ENCODE results near the gene ZNF282. TPM values are rescaled to one million over a fixed set of nuclear protein-coding genes. Genes with fewer than 3 reads are reported as not detected.

Gene ZNF282
- total RNA-seq, 3 donors from 2014 or later, result 22.0 to 32.4 (median 28.1) TPM

DNA sequence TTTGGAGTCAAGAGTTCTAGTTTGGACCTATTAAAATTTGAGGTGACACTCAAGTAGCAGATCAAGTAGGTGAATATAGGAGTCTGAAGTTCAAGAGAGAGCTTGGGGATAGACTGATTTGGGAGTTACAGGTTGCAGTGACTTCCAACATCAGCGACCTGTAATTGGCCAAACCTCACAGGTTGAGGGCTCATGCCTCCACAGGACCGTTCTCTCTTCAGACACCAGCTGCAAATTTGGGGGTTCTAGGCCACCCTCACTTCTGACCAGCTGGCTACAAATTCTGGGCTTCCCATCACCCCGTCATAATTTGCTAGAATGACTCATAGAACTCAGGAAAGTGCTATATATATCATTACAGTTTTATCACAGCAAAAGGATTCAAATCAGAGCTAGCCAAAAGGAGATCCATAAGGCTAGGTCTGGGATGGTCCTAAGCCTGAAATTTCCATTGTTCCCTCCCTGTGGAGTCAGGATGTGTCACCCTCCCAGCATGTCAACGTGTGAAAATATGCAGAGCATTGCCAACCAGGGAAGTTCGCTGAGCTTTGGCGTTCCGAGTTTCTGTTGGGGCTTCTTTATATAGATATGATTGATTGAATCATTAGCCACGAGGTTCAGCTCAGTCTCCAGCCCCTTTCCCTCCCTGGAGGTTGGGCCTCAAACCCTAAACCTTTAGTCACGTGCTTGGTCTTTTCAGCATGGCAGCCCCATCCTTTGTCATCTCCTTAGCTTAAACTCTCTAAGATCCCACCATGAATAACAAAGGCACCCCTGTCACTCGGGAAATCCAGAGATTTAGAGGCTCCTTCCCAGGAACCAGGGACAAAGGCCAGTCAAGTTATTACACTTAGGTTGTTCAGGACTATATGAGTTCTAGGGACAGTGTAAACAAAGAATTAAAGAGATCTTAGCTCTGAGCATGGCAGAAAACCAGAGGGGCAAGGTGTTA lies 23.4 kb downstream of the ZNF282 start:
- Histone ChIP-seq H3K4me3 (no peak overlapping the region), H3K9me3 (no peaks in the 10 kb centered on the region), H3K36me3 (ENCODE audit: low read depth) (peaks cover 10% of the 10 kb centered on the region), H3K4me1 (ENCODE audit: low read depth) (no peaks in the 10 kb centered on the region)
- intact Hi-C loops (cut with DNase I, micrococcal nuclease), result no loop called here
- no peak for ATAC-seq
- no peak for DNase-seq
- TF ChIP-seq, protein P1, sequence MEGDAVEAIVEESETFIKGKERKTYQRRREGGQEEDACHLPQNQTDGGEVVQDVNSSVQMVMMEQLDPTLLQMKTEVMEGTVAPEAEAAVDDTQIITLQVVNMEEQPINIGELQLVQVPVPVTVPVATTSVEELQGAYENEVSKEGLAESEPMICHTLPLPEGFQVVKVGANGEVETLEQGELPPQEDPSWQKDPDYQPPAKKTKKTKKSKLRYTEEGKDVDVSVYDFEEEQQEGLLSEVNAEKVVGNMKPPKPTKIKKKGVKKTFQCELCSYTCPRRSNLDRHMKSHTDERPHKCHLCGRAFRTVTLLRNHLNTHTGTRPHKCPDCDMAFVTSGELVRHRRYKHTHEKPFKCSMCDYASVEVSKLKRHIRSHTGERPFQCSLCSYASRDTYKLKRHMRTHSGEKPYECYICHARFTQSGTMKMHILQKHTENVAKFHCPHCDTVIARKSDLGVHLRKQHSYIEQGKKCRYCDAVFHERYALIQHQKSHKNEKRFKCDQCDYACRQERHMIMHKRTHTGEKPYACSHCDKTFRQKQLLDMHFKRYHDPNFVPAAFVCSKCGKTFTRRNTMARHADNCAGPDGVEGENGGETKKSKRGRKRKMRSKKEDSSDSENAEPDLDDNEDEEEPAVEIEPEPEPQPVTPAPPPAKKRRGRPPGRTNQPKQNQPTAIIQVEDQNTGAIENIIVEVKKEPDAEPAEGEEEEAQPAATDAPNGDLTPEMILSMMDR (IDR thresholded peaks at IDR 0.05), result no peak

DNA sequence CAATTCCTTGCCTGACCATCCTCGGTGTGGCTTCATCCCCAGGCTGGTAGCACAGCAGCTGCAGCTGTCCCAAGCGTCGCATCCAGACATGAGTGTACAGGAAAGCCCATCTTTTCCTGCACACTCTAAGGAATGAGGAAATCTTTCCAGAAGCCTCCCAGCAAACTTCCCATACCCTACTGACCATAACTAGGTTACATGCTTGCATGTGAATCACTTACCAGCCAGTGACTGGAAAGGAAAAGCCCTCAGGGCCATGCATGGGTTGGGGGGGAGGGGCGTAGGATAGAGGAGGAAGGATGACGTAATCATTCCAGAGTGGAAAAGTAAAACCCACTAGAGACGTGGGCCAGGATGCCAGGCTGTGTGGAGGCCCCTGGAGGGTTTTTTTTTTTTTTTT lies 25.2 kb downstream of the ZNF282 start:
- Histone ChIP-seq H3K4me3 (no peak overlapping the region), H3K9me3 (no peaks in the 10 kb centered on the region), H3K4me1 (ENCODE audit: low read depth) (no peaks in the 10 kb centered on the region), H3K36me3 (ENCODE audit: low read depth) (no peaks in the 10 kb centered on the region)
- no peak for ATAC-seq
- intact Hi-C loops (cut with DNase I, micrococcal nuclease), result no loop called here
- no peak for DNase-seq
- TF ChIP-seq, protein P1 (IDR thresholded peaks at IDR 0.05), result no peak

DNA sequence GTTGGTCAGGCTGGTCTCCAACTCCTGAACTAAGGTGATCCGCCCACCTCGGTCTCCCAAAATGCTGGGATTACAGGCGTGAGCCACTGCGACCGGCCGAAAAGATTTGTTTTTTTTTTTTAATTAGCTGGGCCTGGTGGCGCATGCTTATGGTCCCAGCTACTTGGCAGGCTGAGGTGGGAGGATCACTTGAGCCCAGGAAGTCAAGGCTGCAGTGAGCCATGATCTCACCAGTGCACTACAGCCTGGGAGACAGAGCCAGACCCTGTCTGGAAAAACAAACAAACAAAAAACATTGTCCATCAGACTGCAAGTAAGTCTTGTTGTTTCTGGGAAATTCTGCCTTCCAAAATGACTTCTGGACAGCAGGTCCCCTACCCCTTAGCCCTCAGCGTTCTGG lies 27.8 kb downstream of the ZNF282 start:
- intact Hi-C loops (cut with DNase I, micrococcal nuclease), result no loop called here
- no peak for ATAC-seq
- no peak overlapping the region for H3K4me3 ChIP-seq
- no peaks in the 10 kb centered on the region for H3K4me1 ChIP-seq (ENCODE audit: low read depth)
- H3K36me3 ChIP-seq (ENCODE audit: low read depth), result no peaks in the 10 kb centered on the region
- no peak for DNase-seq
- no peaks in the 10 kb centered on the region for H3K9me3 ChIP-seq
- TF ChIP-seq, protein P1 (IDR thresholded peaks at IDR 0.05), result no peak

DNA sequence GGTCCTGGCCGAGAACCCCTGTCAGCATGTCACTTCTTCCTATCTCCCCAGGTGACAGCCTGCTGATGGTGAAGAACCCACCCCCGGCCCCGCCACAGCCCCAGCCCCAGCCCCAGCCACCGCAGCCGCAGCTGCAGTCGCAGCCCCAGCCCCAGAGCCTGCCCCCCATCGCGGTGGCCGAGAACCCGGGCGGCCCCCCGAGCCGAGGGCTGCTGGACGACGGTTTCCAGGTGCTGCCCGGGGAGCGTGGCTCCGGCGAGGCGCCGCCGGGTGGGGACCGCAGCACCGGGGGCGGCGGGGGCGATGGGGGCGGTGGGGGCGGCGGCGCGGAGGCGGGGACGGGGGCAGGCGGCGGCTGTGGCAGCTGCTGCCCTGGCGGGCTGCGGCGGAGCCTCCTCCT lies 28.4 kb downstream of the ZNF282 start:
- intact Hi-C loops (cut with DNase I, micrococcal nuclease), result no loop called here
- TF ChIP-seq, protein P1 (IDR thresholded peaks at IDR 0.05), result no peak
- Histone ChIP-seq H3K4me3 (no peak overlapping the region), H3K9me3 (no peaks in the 10 kb centered on the region), H3K36me3 (ENCODE audit: low read depth) (no peaks in the 10 kb centered on the region), H3K4me1 (ENCODE audit: low read depth) (no peaks in the 10 kb centered on the region)
- ATAC-seq (no peak), DNase-seq (no peak)

DNA sequence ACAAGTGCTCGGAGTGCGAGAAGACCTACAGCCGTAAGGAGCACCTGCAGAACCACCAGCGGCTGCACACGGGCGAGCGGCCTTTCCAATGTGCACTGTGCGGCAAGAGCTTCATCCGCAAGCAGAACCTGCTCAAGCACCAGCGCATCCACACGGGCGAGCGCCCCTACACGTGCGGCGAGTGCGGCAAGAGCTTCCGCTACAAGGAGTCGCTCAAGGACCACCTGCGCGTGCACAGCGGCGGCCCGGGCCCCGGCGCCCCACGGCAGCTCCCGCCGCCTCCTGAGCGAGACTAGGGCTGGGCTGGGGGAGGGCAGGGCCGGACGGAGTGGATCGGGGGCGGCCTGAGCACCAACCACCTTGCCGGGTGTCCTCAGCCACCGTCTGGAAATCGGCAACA lies 29.0 kb downstream of the ZNF282 start:
- DNase-seq, result no peak
- TF ChIP-seq, protein P1 (IDR thresholded peaks at IDR 0.05), result no peak

More for the DNA sequence above, 29.0 kb downstream of the ZNF282 start:
- no peaks in the 10 kb centered on the region for H3K4me1 ChIP-seq (ENCODE audit: low read depth)
- intact Hi-C loops (cut with DNase I, micrococcal nuclease), result no loop called here
- no peaks in the 10 kb centered on the region for H3K36me3 ChIP-seq (ENCODE audit: low read depth)
- H3K9me3 ChIP-seq, result no peaks in the 10 kb centered on the region
- ATAC-seq, result no peak
- no peak overlapping the region for H3K4me3 ChIP-seq

Measured in mucosa of descending colon (tissue), 3 donors.